Colonic mucosa (tissue), 4 donors: ENCODE results near the gene METTL27. TPM values are rescaled to one million over a fixed set of nuclear protein-coding genes. Genes with fewer than 3 reads are reported as not detected.
"Not testable (repeated sequence)": the region's sequence is repeated elsewhere in the genome, so short reads cannot be mapped to it uniquely, and the experiment has no call there.

Experiments
- DNase-seq: peaks from one replicate; pipeline ENCODE4 v3.0.0-alpha.2; 2020
- H3K27ac ChIP-seq: fragments of 200-600 bp; one replicate; pipeline ENCODE4 v1.8.0; 2021
- H3K27me3 ChIP-seq: fragments of 200-600 bp; one replicate; pipeline ENCODE4 v1.8.0; 2021
- H3K36me3 ChIP-seq: fragments of 200-600 bp; one replicate; pipeline ENCODE4 v1.8.0; 2021
- H3K4me1 ChIP-seq: fragments of 200-600 bp; one replicate; pipeline ENCODE4 v1.8.0; 2021; ENCODE audit warnings: mild to moderate bottlenecking
- H3K4me3 ChIP-seq: fragments of 200-600 bp; one replicate; pipeline ENCODE4 v1.8.0; 2021
- H3K9ac ChIP-seq, 2 donors: one replicate each; pipeline ENCODE4 v1.7.0; 2013; ENCODE audit warnings: control low read depth in 2 of 2, low read depth in 2 of 2, low read length in 2 of 2
- H3K9me3 ChIP-seq: fragments of 200-600 bp; one replicate; pipeline ENCODE4 v1.8.0; 2021
- intact Hi-C: fragments of 100-400 bp; cut with DNase I; formaldehyde crosslinking; loops from one replicate; pipeline ENCODE4 v1.14.1; 2022
- total RNA-seq, 2 donors: library from RNA; stranded (reverse); fragmentation: NEBNext Ultra II Directional in 1 of 2; extraction: Animal tissue kit (Norgen Biotek cat#: 25700) in 1 of 2; gene quantifications; one replicate each; pipeline ENCODE4 v1.2.1, GENCODE V29; 2021
- TF ChIP-seq, protein P1 (sequence below): fragments of 200-600 bp; IDR thresholded peaks from one replicate; pipeline ENCODE4 v1.8.0; 2022; ENCODE audit warnings: antibody characterized with exemption, mild to moderate bottlenecking
- donor health status: healthy.
- donor health status: DM: no; HTN: no; CAD: no.
- donor health status: DM: no; HTN: no; CAD: no.

Gene METTL27
- total RNA-seq, 2 donors from 2014 or later, result 4.0 to 7.4 TPM

DNA sequence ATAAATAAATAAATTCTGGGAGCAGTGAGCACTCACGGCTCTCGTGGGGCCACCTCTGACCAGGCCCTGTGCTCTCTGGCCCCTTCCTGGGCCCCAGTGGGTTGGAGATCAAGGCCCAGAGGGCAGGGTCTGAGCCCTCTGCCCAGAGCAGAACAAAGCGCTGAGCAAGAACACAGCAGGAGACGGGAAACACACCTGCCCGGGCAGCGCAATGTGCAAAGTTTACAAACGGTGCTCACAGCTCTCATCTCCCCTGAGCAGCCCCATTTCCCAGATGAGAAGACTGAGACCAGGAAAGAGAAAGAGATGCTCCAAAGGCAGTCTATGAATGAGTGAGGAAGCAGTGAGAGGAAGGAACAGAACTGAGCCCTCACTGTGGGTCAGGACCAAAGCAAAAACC lies 3.0 kb downstream of the METTL27 start:
- intact Hi-C loops, result no loop called here
- no peaks in the 10 kb centered on the region for H3K4me1 ChIP-seq
- no peak overlapping the region for H3K27ac ChIP-seq
- no peak overlapping the region for H3K9ac ChIP-seq
- H3K36me3 ChIP-seq, result no peaks in the 10 kb centered on the region
- no peaks in the 10 kb centered on the region for H3K27me3 ChIP-seq
- H3K9me3 ChIP-seq, result no peaks in the 10 kb centered on the region
- no peak overlapping the region for H3K4me3 ChIP-seq
- TF ChIP-seq, protein P1, sequence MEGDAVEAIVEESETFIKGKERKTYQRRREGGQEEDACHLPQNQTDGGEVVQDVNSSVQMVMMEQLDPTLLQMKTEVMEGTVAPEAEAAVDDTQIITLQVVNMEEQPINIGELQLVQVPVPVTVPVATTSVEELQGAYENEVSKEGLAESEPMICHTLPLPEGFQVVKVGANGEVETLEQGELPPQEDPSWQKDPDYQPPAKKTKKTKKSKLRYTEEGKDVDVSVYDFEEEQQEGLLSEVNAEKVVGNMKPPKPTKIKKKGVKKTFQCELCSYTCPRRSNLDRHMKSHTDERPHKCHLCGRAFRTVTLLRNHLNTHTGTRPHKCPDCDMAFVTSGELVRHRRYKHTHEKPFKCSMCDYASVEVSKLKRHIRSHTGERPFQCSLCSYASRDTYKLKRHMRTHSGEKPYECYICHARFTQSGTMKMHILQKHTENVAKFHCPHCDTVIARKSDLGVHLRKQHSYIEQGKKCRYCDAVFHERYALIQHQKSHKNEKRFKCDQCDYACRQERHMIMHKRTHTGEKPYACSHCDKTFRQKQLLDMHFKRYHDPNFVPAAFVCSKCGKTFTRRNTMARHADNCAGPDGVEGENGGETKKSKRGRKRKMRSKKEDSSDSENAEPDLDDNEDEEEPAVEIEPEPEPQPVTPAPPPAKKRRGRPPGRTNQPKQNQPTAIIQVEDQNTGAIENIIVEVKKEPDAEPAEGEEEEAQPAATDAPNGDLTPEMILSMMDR, result no peak
- DNase-seq, result no peak

DNA sequence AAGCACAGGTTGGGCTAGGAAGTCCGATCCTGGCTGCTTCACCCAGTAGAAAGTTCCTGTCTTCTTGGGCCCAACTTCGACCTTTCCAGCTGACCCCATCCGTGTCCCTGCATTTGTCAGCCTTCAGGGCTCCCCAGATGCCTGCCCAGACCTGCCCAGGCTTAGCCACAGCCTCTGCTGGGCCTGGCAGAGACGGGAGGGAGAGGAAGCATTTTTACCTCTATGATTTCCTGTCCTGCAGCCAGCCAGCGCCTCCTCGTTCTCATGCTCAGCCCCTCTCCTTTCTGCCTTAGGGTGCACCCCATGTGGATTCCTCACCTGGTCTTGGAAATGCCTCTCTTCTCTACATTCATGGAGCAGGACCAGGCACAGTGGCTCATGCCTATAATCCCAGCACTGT lies 3.7 kb downstream of the METTL27 start:
- Histone ChIP-seq H3K4me1 (no peaks in the 10 kb centered on the region), H3K4me3 (no peak overlapping the region), H3K9me3 (no peaks in the 10 kb centered on the region), H3K27ac (no peak overlapping the region), H3K36me3 (no peaks in the 10 kb centered on the region), H3K9ac (no peak overlapping the region), H3K27me3 (no peaks in the 10 kb centered on the region)
- DNase-seq, result no peak
- TF ChIP-seq, protein P1, result no peak
- intact Hi-C loops, result no loop called here

DNA sequence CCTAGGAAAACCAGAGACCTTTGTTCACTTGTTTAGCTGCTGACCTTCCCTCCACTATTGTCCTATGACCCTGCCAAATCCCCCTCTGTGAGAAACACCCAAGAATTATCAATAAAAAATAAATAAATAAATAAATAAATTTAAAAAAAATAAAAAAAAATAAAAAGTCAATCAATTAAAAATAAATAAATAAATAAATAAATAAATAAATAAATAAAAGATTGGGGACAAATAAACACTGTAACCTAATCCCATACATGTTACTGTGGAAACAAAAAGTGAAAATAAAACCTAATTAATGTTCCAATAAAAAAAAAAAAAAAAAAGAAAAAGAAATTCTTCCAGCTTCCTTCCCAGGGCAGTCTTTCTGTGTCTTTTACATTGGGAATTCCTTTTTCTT lies 5.1 kb downstream of the METTL27 start:
- not testable (repeated sequence) for H3K4me1 ChIP-seq, H3K9me3 ChIP-seq

DNA sequence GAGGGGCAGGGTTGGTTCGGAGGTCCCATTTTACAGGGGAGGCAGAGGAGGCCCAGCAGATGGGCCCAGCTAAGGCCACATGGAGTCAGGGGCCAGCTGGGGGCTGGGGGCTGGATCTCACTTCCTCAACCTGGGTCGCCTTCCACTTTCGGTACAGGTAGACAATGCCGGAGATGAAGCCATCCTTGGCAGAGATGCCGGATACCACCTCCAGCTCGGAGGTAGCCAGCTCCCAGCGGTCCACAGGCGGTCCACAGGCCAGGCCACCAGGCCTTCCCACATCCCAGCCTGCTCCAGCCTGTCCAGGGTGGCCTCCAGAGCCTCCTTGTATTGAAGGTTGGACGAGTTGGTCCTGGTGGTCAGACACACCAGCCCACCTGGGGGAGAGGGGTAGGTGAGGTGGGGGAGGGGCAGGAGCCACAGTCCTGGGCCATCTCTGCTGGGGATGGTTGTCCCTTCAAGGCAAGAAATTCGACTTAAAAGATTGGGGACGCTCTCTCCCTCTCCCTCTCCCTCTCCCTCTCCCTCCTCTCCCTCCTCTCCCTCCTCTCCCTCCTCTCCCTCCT lies 7.6 kb downstream of the METTL27 start:
- no peak overlapping the region for H3K4me3 ChIP-seq
- no peaks in the 10 kb centered on the region for H3K4me1 ChIP-seq
- TF ChIP-seq, protein P1, result no peak
- H3K9ac ChIP-seq, result no peak overlapping the region
- no peaks in the 10 kb centered on the region for H3K9me3 ChIP-seq
- no peak for DNase-seq
- intact Hi-C loops, result loop anchor here (5.0 kb wide), 1 partner anchor 97 kb away; the partner anchor contains the start of gene ABHD11
- no peak overlapping the region for H3K27ac ChIP-seq
- no peaks in the 10 kb centered on the region for H3K36me3 ChIP-seq
- no peaks in the 10 kb centered on the region for H3K27me3 ChIP-seq

More for the DNA sequence above, 5.1 kb downstream of the METTL27 start:
- intact Hi-C loops, H3K27ac ChIP-seq, H3K27me3 ChIP-seq, DNase-seq, H3K4me3 ChIP-seq, H3K9ac ChIP-seq, H3K36me3 ChIP-seq: not testable (repeated sequence)

DNA sequence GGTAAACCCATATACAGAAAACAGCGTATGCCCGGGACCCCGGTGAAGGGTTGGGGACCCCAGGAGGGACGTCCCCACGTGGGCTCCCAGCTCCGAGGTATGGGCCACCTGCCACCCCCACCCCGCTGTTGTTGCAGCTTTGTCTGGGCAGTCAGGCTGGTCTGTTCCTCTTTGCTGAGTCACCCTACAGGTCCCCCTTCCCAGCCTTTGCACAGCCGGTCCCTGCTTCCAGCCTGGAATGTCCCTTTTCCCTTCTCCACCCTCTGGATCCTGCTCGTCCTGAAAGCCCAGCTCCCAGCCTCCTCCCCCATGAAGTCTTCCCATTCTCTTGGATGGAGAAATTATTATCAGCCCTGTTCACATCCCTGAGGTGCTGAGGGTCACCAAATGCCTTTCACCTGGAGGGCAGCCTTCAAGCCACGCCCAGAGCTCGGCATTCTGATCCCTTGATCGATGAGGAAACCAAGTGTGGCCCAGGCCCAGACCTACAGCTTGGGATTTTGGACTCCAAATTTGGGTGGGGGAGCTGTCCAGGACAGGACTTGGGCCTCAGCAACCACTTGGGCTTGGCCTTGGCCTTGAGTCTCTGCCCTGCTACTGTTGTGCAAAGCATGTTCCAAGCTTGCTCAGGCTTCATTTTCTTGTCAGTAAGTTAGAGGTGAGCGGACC lies 8.9 kb downstream of the METTL27 start:
- no peaks in the 10 kb centered on the region for H3K27me3 ChIP-seq
- H3K27ac ChIP-seq, result peak overlapping the region; percentile 85
- DNase-seq, result peak; percentile 77
- H3K4me1 ChIP-seq, result no peaks in the 10 kb centered on the region
- H3K36me3 ChIP-seq, result no peaks in the 10 kb centered on the region
- TF ChIP-seq, protein P1, result no peak
- H3K9me3 ChIP-seq, result no peaks in the 10 kb centered on the region
- peak overlapping the region; percentile 50 for H3K4me3 ChIP-seq
- intact Hi-C loops, result loop anchor here (5.0 kb wide), 1 partner anchor 96 kb away; the partner anchor contains the start of gene ABHD11
- peak overlapping the region; percentile 7 to 26 for H3K9ac ChIP-seq

DNA sequence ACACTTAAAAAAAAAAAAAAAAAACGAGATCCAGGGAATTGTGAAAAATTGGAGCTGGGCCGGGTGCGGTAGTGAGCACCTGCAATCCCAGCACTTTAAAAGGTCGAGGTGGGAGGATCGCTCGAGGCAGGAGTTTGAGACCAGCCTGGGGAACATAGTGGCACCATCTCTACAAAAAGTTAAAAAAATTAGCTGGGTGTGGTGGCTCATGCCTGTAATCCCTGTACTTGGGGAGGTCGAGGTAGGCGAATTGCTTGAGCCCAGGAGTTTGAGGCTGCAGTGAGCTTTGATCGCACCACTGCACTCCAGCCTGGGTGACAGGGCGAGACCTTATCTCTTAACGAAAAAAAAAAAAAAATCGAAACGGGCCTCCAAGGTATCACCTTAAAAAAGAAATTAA lies 9.5 kb downstream of the METTL27 start:
- H3K36me3 ChIP-seq, result no peaks in the 10 kb centered on the region
- intact Hi-C loops, result loop anchor here (5.0 kb wide), 1 partner anchor 96 kb away; the partner anchor contains the start of gene ABHD11
- peak overlapping the region; percentile 7 to 99 for H3K9ac ChIP-seq
- H3K9me3 ChIP-seq, result no peaks in the 10 kb centered on the region
- H3K27me3 ChIP-seq, result no peaks in the 10 kb centered on the region
- TF ChIP-seq, protein P1, result no peak
- H3K4me1 ChIP-seq, result no peaks in the 10 kb centered on the region
- no peak for DNase-seq
- peak overlapping the region; percentile 85 for H3K27ac ChIP-seq
- H3K4me3 ChIP-seq, result peak overlapping the region; percentile 50
